Measurements from ENCODE around the gene FGGY. TPM values are rescaled to one million over a fixed set of nuclear protein-coding genes. Genes with fewer than 3 reads are reported as not detected.
A peak's percentile ranks its signal among the peaks of the same experiment; 100 is the strongest.
"Not testable (repeated sequence)": the region's sequence is repeated elsewhere in the genome, so short reads cannot be mapped to it uniquely, and the experiment has no call there.

The FGGY gene
- total RNA-seq, 1 experiment from 2014 or later = 16.2 TPM

DNA sequence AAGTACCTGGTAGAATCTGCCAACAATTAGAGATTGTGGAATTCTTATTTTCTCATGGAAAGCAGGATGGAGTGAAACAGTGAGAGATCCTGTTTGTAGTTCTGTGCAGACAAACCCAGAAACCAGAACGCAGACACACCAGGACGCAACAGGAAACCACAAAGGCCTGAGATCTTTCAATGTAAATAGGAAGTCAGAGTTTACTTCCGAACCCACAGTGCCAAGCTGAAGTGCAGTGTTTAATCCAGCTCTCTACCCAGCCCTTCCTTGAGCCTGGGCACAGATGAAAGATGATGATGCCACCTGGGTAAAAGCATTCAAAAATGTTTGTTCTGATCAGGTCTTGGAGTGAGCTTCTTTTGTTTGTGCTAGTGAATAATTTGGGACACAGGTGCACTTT is 273.6 kb downstream of the FGGY start:
- DNase-seq (ENCODE audit: low read depth) = peak; percentile 43

DNA sequence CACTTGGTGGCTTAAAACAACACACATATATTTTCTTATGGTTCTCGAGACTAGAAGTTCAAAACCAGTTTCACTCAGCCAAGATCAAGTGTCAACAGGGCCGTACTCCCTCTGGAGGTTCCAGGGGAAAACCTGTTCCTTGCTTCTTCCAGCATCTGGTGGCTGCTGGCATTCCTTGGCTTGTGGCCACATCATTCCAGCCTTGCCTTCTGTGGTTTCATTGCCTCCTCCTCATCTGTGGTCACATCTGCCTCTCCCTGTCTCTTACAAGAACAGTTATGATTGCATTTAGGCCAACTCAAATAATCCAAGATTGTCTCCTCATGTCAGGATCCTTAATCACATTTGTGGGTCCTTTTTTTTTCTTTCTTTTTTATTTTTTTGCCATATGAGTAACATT is 277.2 kb downstream of the FGGY start:
- DNase-seq (ENCODE audit: low read depth) = peak; percentile 99

DNA sequence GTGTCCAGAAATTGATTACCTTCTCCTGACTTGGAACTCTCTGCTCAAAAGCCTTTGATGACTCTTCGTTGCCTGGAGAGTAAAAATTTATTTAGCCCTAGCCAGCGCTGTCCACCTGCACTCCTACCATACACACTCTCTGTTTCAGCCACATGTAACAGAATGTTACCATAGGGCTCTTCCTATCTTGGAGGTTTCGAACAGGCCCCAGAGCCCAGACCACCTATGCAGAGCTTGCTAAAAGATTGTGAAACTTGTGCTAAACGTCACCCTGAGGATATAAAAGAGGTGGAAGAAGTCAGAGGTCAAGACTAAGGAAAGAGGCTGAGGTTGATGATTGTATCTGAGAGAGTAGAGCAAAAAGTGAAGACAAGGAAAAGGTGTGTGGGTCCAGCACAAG is 280.9 kb downstream of the FGGY start:
- DNase-seq (ENCODE audit: low read depth) = no peak

DNA sequence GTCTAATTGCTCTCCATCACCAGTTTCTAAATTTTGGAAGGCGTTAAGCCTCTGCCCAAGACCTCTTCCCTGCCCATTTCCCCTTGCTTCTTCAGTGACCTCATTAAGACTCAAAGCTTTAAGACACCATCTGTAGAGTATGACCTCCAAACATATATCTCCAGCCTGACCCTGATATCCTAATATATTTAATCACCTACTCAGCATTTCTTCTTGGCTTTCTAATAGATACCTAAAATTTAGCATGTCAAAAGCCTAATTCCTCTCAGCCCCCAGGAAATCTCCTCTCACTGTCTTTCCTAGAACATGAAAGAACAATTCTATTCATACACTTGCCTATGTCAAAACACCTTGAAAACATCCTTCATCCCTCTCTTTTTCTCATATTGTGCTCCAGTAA is 282.3 kb downstream of the FGGY start:
- no peak for DNase-seq (ENCODE audit: low read depth)

DNA sequence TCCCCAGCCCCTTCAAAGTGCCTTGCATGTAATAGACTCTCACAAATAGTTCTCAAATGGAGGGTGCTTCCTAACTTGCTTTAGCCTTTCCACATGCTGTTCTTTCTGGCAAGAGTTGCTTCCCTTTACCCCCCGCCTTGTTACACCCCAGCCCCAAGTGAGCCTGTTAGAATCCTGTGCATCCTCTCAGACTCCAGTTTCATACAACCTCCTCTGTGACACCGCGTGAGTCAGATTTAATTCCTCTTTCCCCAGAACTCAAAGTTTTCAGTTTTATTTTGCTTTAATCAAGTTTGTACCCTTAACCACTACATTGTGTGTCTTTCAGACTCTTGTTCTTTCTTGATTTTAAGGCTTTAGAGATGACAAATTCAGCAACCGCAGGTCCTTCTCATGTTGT is 283.4 kb downstream of the FGGY start:
- no peak for DNase-seq (ENCODE audit: low read depth)

DNA sequence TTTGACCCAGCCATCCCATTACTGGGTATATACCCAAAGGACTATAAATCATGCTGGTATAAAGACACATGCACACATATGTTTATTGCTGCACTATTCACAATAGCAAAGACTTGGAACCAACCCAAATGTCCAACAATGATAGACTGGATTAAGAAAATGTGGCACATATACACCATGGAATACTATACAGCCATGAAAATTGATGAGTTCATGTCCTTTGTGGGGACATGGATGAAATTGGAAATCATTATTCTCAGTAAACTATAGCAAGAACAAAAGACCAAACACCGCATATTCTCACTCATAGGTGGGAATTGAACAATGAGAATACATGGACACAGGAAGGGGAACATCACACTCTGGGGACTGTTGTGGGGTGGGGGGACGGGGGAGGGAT is 295.5 kb downstream of the FGGY start:
- DNase-seq (ENCODE audit: low read depth) = not testable (repeated sequence)

DNA sequence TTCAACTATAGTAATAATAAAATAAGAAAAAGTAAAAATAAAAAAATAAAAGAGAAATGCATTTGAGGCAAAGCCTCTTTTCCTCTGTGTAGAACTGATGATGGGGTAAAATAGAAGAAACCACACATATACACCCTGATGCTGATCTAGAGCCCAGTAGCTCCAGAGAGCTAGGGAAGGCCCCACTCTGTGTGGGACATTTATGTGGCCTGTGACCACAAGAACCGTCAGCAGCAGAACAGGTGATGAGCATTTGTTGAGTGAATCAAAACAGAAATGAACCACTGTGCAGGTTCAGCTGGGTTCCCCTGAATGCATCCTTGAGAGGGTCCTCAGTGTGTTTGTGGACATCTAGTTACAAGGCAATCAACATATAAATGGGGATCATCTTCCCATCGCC is 296.0 kb downstream of the FGGY start:
- no peak for DNase-seq (ENCODE audit: low read depth)

DNA sequence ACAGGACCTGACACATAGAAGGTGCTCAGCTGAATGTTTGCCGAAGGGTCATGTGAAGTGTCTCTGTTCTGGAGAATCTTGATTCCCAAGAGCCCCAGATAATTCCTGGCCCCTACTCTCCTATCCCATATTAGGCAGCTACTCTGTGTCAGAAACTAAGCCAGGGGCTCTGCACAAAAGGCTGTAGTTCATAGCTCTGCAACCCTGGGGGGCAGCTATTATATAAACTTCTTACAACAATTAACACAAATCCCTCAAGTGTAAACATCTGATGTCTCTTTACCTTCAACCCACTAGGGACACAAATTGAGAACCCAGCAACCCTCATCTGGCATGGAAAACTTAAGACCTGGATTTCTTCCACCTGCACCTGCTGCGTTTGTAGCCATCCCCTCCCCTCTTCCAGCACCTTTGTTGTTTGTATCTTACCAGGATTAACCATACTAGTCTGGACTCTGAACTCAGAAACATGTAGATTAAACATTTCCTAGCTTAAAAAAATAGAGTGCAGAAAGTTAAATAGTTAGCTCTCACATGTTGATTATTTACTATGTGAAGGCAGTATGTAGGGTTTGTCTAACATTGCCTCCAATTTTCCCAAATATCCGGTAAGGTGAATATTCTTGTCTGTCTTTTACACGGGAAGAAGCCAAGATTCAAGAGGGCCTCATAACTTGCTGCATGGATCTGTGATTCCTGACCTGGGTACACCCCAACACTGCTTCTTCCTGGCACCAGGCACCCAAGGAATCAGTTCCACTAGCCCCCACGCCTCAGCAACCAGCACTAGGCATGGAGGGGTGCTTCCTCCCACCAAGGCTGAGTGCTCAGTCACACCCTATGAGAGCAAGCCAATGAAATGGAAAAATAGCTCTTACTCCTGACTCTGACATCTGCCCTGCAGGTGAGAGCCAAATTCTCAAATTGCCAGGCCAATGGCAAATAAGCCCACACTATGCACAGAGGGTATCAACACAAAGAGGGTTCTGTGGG is 297.2 kb downstream of the FGGY start:
- DNase-seq (ENCODE audit: low read depth) = no peak

DNA sequence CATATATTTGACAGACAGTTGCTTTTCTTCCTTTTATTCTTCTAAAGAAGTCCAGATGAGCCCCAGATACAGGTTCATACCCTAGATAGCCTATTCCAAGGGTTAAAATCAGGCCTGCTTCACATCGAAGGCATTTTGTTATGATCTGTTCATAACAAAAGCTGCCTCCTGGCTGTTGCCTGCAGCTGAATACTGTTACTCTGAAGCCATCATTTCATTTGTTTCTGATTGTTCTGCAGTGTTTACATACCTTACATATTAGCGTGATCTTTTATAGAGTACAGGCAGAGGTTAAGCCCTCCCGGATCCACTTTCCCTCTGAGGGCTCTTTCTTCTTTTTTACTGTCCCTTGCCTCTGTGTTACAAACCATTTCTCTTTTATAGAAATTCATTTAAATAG is 298.9 kb downstream of the FGGY start:
- peak; percentile 75 for DNase-seq (ENCODE audit: low read depth)

DNA sequence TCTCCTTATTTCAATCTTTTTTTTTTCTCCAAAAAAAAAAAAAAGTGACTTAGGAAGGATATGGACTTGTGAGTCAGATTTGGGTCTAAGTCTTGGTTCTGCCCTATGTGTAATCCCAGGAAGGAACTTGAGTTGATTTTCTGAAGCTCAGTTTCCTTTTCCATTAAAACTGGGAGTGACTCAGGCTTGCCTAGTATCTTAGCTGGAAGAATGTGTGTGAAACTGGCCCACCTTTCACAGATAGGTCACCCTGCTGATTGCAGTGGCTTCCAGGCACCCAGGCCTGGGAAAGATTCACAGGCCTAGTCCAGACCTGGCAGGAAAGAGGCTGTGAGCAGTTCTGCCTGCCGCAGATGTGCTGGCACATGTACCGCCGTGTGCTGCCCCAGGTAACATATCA is 299.5 kb downstream of the FGGY start:
- peak; percentile 89 for DNase-seq (ENCODE audit: low read depth)

DNA sequence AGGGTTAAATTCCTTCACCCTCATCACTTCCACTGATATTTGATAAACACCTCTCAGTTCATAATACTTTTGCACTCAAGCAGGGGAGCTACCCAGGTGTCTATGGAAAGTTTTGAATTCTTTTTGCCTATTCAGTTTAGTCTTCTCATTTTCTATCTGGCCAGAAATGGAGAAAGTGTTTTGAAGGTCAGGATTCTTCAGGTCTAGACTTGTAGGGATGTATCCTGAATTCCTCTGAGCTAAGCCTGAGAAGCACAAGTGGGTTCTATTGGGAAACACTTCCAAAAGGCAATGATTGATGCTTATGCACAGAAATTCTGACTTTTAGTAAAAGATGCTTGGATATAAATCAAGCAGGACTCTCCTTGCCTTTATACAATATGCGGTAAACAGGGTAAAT is 300.1 kb downstream of the FGGY start:
- no peak for DNase-seq (ENCODE audit: low read depth)

DNA sequence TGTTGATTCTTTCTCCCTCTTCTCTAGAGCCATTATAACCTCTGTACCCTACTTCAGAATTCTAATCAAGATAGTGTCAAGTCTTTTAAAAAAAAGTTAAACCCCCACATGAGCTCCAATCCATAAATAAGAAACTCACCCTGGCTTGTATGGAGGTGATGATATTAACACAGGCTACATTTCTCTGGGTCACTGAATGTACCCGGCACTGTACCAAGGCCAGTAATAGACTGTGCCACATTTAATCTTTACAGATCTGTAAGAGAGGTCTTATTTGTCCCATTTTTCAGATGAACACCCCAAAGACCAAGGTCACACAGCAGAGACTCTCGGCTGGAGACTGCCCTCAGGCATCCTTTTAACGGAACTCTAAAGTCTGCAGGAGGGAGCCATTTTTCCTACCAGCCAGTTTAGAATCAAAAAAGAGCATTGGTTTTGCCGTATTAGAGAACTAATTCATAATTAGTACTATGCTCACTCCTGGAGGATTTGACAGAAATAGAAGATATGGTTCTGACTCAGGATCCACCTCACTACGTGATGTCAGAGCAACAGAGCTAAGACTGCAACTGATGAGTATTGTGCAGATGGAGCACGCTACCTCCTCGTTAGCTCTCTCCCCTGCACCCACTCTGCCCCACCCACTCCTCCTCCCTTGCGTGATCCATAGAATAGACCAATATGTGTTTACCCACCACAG is 300.7 kb downstream of the FGGY start:
- DNase-seq (ENCODE audit: low read depth) = no peak

DNA sequence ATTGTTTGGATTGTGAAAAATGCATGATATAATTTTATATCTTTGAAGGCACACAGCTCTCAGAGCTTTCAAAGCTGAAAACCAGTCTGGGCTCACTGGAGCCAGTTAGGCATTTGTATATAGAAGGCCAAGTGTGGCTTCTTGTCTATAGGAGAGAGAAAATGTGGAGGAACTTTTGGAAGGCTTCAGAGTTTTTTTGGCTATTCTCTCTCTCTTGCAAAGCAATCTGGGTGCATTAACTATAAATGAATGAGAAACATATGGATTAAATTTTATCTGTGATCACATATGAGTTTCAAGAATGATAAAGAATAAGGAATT is 301.2 kb downstream of the FGGY start:
- no peak for DNase-seq (ENCODE audit: low read depth)

DNA sequence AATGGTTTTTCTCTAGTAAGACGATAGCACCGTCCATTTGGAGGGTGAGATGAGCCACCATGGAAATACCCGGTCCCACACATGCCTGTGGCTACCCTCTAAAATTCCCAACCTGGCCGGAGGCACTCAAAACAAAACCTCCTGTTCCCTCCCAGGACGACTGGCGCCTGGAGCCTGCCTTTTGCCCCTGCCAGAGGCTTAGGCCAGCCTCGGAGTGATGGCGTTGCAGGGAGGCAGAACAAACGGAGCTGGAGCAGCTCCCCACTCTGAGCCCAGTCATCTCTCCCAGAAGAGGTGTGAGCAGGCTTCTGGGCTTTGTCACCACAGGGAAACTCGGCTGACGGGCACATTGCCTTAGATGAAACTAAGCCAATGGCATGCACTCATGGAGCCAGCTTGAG is 304.1 kb downstream of the FGGY start:
- peak; percentile 97 for DNase-seq (ENCODE audit: low read depth)

DNA sequence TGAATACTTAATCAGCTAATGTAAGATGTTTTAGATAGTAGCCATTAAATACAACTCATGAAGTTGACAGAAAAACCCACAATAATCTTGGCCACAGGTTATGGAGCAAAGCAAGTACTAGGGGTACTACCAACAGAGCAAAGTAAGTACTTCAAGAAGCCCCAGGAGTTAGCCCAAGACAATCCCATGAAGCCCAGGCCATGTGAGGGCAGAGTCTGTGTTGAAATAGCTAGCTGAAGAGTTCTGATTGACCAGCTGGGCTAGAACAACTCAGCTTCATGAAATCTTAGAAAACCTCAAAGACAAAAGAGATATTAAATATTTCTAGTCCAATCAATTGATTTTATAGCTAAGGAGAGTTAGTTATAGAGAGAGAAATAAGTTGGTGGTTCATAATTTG is 304.9 kb downstream of the FGGY start:
- DNase-seq (ENCODE audit: low read depth) = peak; percentile 58

DNA sequence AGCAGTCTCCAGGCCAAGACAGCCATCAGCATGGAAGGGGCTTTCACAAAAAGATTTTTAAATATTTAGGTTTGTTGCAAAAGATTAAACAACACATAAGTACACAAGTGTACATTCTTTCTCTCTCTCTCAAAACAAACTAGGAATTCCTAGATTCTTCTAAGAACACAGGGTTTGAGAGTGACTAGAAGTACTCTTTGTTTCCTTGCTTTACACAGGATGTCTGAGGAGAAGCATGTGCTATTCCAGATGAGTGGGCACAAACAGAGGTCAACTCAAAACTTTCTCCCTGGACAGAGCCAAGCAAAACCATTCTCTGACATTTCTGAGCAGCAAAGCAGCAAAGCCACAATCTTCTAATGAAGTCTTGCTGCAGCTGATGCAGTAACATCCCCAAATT is 307.3 kb downstream of the FGGY start:
- no peak for DNase-seq (ENCODE audit: low read depth)

DNA sequence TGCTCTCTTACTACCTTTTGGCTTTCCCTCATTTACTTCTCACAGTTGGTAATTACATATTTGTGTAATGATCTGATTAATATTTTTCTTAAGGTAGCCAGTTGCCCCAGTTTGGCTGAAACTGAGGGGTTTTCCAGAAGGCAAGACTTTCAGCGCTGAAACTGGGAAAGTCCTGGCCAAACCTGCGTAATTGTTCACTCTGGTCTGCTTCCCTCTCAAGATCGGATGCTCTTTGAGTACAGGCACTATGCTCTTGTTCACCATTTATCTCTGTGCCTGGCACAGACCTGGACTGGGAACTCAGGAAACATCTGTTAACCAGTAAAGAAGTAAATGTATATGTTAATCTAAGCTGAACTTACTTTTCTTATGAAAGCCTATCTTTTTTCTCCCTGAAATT is 308.3 kb downstream of the FGGY start:
- no peak for DNase-seq (ENCODE audit: low read depth)

DNA sequence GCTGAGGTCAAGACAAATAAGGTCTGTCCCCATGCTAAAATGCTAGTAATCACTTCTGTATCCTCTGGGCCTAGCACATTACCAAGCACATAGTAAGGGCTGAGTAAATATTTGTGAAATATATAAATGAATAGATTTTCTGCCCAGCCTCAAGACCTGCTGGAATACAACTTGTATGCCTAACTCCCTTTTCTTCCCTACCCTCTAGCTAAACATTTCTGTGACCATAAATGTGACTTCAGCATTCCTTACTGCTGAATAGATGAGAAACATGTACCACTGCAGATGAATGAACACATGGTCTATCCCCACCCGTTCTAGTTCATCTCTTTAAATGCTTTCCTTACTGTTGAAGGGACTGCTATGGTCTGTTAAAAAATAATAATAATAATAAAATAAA is 308.9 kb downstream of the FGGY start:
- DNase-seq (ENCODE audit: low read depth) = peak; percentile 95

DNA sequence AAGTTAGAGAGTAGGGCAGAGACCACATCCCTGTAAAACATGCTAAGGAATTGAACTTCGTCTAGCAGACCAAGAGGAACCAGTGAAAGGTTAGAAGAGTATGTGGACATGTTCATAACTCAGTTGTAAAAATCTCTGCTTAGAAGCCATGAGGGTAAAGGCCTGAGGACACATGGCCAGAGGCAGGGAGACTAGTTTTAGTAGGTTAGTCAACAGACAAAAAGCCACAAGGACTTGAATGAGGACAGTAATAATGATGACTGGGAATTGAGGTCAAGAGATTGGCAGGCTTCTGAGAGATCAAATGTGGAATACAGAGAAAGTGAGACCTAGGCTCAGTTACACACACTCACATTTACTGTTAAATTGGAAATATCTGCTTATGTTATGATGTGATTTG is 312.4 kb downstream of the FGGY start:
- no peak for DNase-seq (ENCODE audit: low read depth)

DNA sequence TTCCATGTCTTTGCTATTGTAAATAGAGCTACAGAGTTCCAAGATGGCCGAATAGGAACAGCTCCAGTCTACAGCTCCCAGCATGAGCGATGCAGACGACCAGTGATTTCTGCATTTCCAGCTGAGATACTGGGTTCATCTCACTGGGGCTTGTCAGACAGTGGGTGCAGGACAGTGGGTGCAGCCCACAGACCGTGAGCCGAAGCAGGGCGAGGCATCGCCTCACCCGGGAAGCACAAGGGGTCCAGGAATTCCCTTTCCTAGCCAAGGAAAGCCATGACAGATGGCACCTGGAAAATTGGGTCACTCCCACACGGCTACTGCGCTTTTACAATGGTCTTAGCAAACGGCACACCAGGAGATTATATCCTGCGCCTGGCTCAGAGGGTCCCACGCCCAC is 313.6 kb downstream of the FGGY start:
- DNase-seq (ENCODE audit: low read depth) = not testable (repeated sequence)

DNA sequence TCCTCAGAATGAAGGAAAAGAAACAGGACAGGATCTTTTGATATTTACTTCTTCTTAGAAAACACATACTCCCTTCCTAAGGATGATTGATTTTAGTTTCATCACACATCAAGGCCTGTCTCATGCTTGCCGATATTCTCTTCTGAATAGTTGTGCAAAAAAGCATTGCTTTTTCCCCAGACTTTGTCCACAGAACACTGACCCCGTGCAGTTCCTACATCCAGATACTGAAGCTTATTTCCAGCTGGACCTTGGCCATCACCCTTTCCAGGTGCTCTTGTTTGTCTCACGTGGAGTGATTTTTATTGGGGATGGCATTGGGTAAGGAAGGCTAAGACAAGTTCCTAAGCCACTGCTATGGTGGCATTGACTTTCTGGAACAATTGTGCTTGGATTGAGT is 320.5 kb downstream of the FGGY start:
- DNase-seq (ENCODE audit: low read depth) = no peak

DNA sequence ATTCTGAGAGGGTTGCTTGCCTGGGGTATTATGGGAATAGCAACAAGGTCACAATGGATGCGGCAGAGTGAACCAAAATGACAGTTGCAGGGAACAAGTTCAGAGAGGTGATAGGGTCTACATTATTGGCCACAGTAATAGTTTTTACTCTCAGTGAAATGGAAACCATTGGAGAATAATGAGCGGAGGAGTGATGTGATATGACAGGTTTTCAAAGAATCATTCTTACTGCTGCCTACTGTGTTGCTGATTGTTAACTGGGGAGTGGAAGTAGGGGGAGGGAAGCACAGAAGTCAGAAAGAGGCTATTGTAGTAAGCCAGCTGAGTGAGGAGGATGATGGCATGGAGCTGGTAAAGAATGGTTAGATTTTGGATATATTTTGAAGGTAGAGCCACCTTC is 322.7 kb downstream of the FGGY start:
- no peak for DNase-seq (ENCODE audit: low read depth)

DNA sequence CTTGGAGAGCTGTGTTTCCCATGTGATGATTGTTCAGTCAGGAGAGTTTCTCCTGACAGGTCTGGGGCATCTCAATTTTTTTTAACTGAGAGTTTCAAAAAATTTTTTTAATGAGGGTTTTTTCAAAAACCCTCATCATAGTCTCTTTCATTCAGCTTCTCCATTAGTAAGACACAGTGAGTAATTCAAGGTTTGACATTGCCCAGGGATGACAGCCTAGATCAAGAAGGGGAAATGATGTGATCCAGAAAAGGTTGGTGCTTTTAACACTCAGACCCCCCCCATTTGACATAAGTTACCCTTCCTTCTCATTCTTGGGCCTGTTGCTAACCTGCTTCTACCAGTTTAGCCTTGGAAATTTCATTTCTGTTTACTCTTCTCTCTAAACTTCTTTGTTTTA is 328.5 kb downstream of the FGGY start:
- DNase-seq (ENCODE audit: low read depth) = no peak
